ENCODE measurements around the gene ABCD1. TPM values are rescaled to one million over a fixed set of nuclear protein-coding genes. Genes with fewer than 3 reads are reported as not detected.

Gene ABCD1
- total and polyA plus RNA-seq, 2 donors from 2014 or later = 5.2 to 13.7 TPM

DNA sequence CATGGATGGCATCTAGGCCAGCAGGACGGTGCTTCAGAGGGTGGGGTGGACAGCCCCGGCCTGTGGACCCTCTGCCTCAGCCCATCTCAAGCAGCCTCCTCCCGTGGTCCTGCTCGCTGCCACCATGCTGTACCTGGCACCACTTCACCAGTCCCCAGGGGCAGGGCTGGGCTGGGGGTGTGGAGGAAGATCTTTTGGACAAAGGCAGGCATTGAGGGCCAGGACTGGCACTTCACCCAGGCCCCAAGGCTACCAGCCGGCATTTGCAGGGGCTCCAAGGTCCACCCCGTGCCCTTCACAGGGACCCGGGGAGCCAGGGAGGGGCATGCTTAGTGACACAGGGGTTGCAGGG is 40.1 kb downstream of the ABCD1 start:
- DNase-seq = no peak
- no peaks in the 10 kb centered on the region for H3K36me3 ChIP-seq (ENCODE audit: control insufficient read depth in 2 of 3, insufficient read depth in 3 of 3, low read length in 3 of 3)
- H3K27ac ChIP-seq (ENCODE audit: low read depth in 2 of 2, low read length in 2 of 2) = no peak overlapping the region
- no peaks in the 10 kb centered on the region for H3K4me1 ChIP-seq (ENCODE audit: control insufficient read depth in 2 of 3, insufficient read depth in 2 of 3, low read depth in 1 of 3, low read length in 3 of 3)
- no peak overlapping the region for H3K4me3 ChIP-seq (ENCODE audit: low read length in 3 of 3)
- no peak for FAIRE-seq
- no peak overlapping the region for H3K9ac ChIP-seq (ENCODE audit: low read length in 3 of 3)
- intact Hi-C loops (cut with DNase I) = loop anchor here (10.0 kb wide), 1 partner anchor 190 kb away; no protein-coding TSS in a partner anchor
- H3K9me3 ChIP-seq (ENCODE audit: control insufficient read depth in 2 of 3, insufficient read depth in 1 of 3, low read length in 3 of 3) = no peaks in the 10 kb centered on the region
- H3K27me3 ChIP-seq (ENCODE audit: control insufficient read depth, insufficient read depth, low read length) = no peaks in the 10 kb centered on the region
- TF ChIP-seq CTCF (IDR thresholded peaks at IDR 0.05; ENCODE audit: borderline replicate concordance, extremely low read depth, insufficient read depth) = no peak

GRCh38 chrX:153765138-153766079 is 40.8 kb downstream of the ABCD1 start:
- FAIRE-seq = no peak
- H3K9ac ChIP-seq (ENCODE audit: low read length in 3 of 3) = no peak overlapping the region
- no peaks in the 10 kb centered on the region for H3K27me3 ChIP-seq (ENCODE audit: control insufficient read depth, insufficient read depth, low read length)
- intact Hi-C loops (cut with DNase I) = loop anchor here (10.0 kb wide), 1 partner anchor 189 kb away; no protein-coding TSS in a partner anchor
- peak in 2 of 5 donors; percentile 48 to 74 for DNase-seq
- no peak overlapping the region for H3K27ac ChIP-seq (ENCODE audit: low read depth in 2 of 2, low read length in 2 of 2)
- H3K4me3 ChIP-seq (ENCODE audit: low read length in 3 of 3) = no peak overlapping the region
- H3K36me3 ChIP-seq (ENCODE audit: control insufficient read depth in 2 of 3, insufficient read depth in 3 of 3, low read length in 3 of 3) = no peaks in the 10 kb centered on the region
- no peaks in the 10 kb centered on the region for H3K9me3 ChIP-seq (ENCODE audit: control insufficient read depth in 2 of 3, insufficient read depth in 1 of 3, low read length in 3 of 3)
- TF ChIP-seq CTCF (IDR thresholded peaks at IDR 0.05; ENCODE audit: borderline replicate concordance, extremely low read depth, insufficient read depth) = no peak
- H3K4me1 ChIP-seq (ENCODE audit: control insufficient read depth in 2 of 3, insufficient read depth in 2 of 3, low read depth in 1 of 3, low read length in 3 of 3) = no peaks in the 10 kb centered on the region

- FAIRE-seq (no peak), DNase-seq (peak in 3 of 5 donors; percentile 64 to 68 (median 65))
- H3K4me3 ChIP-seq (ENCODE audit: low read length in 3 of 3) = no peak overlapping the region
- H3K9me3 ChIP-seq (ENCODE audit: control insufficient read depth in 2 of 3, insufficient read depth in 1 of 3, low read length in 3 of 3) = no peaks in the 10 kb centered on the region
- no peak for TF ChIP-seq CTCF (IDR thresholded peaks at IDR 0.05; ENCODE audit: borderline replicate concordance, extremely low read depth, insufficient read depth)
- no peak overlapping the region for H3K27ac ChIP-seq (ENCODE audit: low read depth in 2 of 2, low read length in 2 of 2)
- no peaks in the 10 kb centered on the region for H3K27me3 ChIP-seq (ENCODE audit: control insufficient read depth, insufficient read depth, low read length)
- intact Hi-C loops (cut with DNase I) = loop anchor here (10.0 kb wide), 1 partner anchor 189 kb away; no protein-coding TSS in a partner anchor
- no peak overlapping the region for H3K9ac ChIP-seq (ENCODE audit: low read length in 3 of 3)
- H3K36me3 ChIP-seq (ENCODE audit: control insufficient read depth in 2 of 3, insufficient read depth in 3 of 3, low read length in 3 of 3) = no peaks in the 10 kb centered on the region
- H3K4me1 ChIP-seq (ENCODE audit: control insufficient read depth in 2 of 3, insufficient read depth in 2 of 3, low read depth in 1 of 3, low read length in 3 of 3) = no peaks in the 10 kb centered on the region
Measured at GRCh38 chrX:153766098-153766817, 41.6 kb downstream of the ABCD1 start.
